ENCODE results near the gene PAX5. TPM values are rescaled to one million over a fixed set of nuclear protein-coding genes. Genes with fewer than 3 reads are reported as not detected.

PAX5 gene
- total RNA-seq, 2 donors from 2014 or later = 10.1 TPM; not detected in 1

GRCh38 chr9:36808251-36808650 lies 225.8 kb downstream of the PAX5 start:
- ATAC-seq (no peak), DNase-seq (no peak)
- H3K4me1 Mint-ChIP-seq = no peaks in the 10 kb centered on the region
- H3K36me3 Mint-ChIP-seq (ENCODE audit: low read depth) = no peaks in the 10 kb centered on the region
- H3K27me3 Mint-ChIP-seq = peaks cover 35% of the 10 kb centered on the region
- H3K9me3 ChIP-seq (ENCODE audit: control insufficient read depth, low read length, poor library complexity, severe bottlenecking) = no peaks in the 10 kb centered on the region
- no peak overlapping the region for H3K4me3 Mint-ChIP-seq
- no peak overlapping the region for H3K27ac Mint-ChIP-seq

- ATAC-seq = no peak
Observed at GRCh38 chr9:36803961-36804360, 230.1 kb downstream of the PAX5 start.

GRCh38 chr9:36802201-36802920 lies 231.7 kb downstream of the PAX5 start:
- H3K36me3 Mint-ChIP-seq (ENCODE audit: low read depth) = no peaks in the 10 kb centered on the region
- ATAC-seq (no peak), DNase-seq (no peak)
- no peak overlapping the region for H3K27ac Mint-ChIP-seq
- no peaks in the 10 kb centered on the region for H3K4me1 Mint-ChIP-seq
- no peaks in the 10 kb centered on the region for H3K9me3 ChIP-seq (ENCODE audit: control insufficient read depth, low read length, poor library complexity, severe bottlenecking)
- H3K4me3 Mint-ChIP-seq = no peak overlapping the region
- H3K27me3 Mint-ChIP-seq = peaks cover 50% of the 10 kb centered on the region

More at GRCh38 chr9:36803961-36804360, 230.1 kb downstream of the PAX5 start:
- H3K27me3 Mint-ChIP-seq = peaks cover 45% of the 10 kb centered on the region
- no peak for DNase-seq
- H3K36me3 Mint-ChIP-seq (ENCODE audit: low read depth) = no peaks in the 10 kb centered on the region
- no peak overlapping the region for H3K4me3 Mint-ChIP-seq
- H3K4me1 Mint-ChIP-seq = no peaks in the 10 kb centered on the region
- no peak overlapping the region for H3K27ac Mint-ChIP-seq
- no peaks in the 10 kb centered on the region for H3K9me3 ChIP-seq (ENCODE audit: control insufficient read depth, low read length, poor library complexity, severe bottlenecking)

GRCh38 chr9:36800455-36800854 lies 233.6 kb downstream of the PAX5 start:
- no peaks in the 10 kb centered on the region for H3K9me3 ChIP-seq (ENCODE audit: control insufficient read depth, low read length, poor library complexity, severe bottlenecking)
- ATAC-seq = no peak
- Mint-ChIP-seq H3K36me3 (ENCODE audit: low read depth) (no peaks in the 10 kb centered on the region), H3K4me3 (no peak overlapping the region), H3K27me3 (peaks cover 47% of the 10 kb centered on the region), H3K27ac (no peak overlapping the region), H3K4me1 (no peaks in the 10 kb centered on the region)
- no peak for DNase-seq

GRCh38 chr9:36798350-36799065 lies 235.6 kb downstream of the PAX5 start:
- no peak overlapping the region for H3K27ac Mint-ChIP-seq
- H3K4me3 Mint-ChIP-seq = no peak overlapping the region
- ATAC-seq (no peak), DNase-seq (no peak)
- no peaks in the 10 kb centered on the region for H3K36me3 Mint-ChIP-seq (ENCODE audit: low read depth)
- no peaks in the 10 kb centered on the region for H3K4me1 Mint-ChIP-seq
- H3K27me3 Mint-ChIP-seq = peaks cover 41% of the 10 kb centered on the region
- no peaks in the 10 kb centered on the region for H3K9me3 ChIP-seq (ENCODE audit: control insufficient read depth, low read length, poor library complexity, severe bottlenecking)

GRCh38 chr9:36797471-36798220 lies 236.4 kb downstream of the PAX5 start:
- DNase-seq (no peak), ATAC-seq (no peak)
- Mint-ChIP-seq H3K36me3 (ENCODE audit: low read depth) (no peaks in the 10 kb centered on the region), H3K4me1 (no peaks in the 10 kb centered on the region), H3K27ac (no peak overlapping the region), H3K27me3 (peaks cover 35% of the 10 kb centered on the region), H3K4me3 (no peak overlapping the region)
- H3K9me3 ChIP-seq (ENCODE audit: control insufficient read depth, low read length, poor library complexity, severe bottlenecking) = no peaks in the 10 kb centered on the region

GRCh38 chr9:36796671-36797419 lies 237.2 kb downstream of the PAX5 start:
- no peaks in the 10 kb centered on the region for H3K9me3 ChIP-seq (ENCODE audit: control insufficient read depth, low read length, poor library complexity, severe bottlenecking)
- ATAC-seq = no peak
- no peak for DNase-seq
- Mint-ChIP-seq H3K27me3 (peaks cover 27% of the 10 kb centered on the region), H3K27ac (no peak overlapping the region), H3K36me3 (ENCODE audit: low read depth) (no peaks in the 10 kb centered on the region), H3K4me1 (no peaks in the 10 kb centered on the region), H3K4me3 (no peak overlapping the region)

- no peak for DNase-seq
- no peak for ATAC-seq
- Mint-ChIP-seq H3K27ac (no peak overlapping the region), H3K36me3 (ENCODE audit: low read depth) (no peaks in the 10 kb centered on the region), H3K27me3 (peaks cover 8% of the 10 kb centered on the region), H3K4me1 (no peaks in the 10 kb centered on the region), H3K4me3 (no peak overlapping the region)
- no peaks in the 10 kb centered on the region for H3K9me3 ChIP-seq (ENCODE audit: control insufficient read depth, low read length, poor library complexity, severe bottlenecking)
Observed at GRCh38 chr9:36794461-36794860, 239.6 kb downstream of the PAX5 start.

GRCh38 chr9:36793277-36793676 lies 240.8 kb downstream of the PAX5 start:
- Mint-ChIP-seq H3K36me3 (ENCODE audit: low read depth) (no peaks in the 10 kb centered on the region), H3K27me3 (no peaks in the 10 kb centered on the region), H3K27ac (no peak overlapping the region), H3K4me1 (no peaks in the 10 kb centered on the region), H3K4me3 (no peak overlapping the region)
- H3K9me3 ChIP-seq (ENCODE audit: control insufficient read depth, low read length, poor library complexity, severe bottlenecking) = no peaks in the 10 kb centered on the region
- DNase-seq (no peak), ATAC-seq (no peak)

- Mint-ChIP-seq H3K27me3 (no peaks in the 10 kb centered on the region), H3K4me1 (no peaks in the 10 kb centered on the region), H3K36me3 (ENCODE audit: low read depth) (no peaks in the 10 kb centered on the region), H3K27ac (no peak overlapping the region), H3K4me3 (no peak overlapping the region)
- ATAC-seq (no peak), DNase-seq (no peak)
- H3K9me3 ChIP-seq (ENCODE audit: control insufficient read depth, low read length, poor library complexity, severe bottlenecking) = no peaks in the 10 kb centered on the region
Observed at GRCh38 chr9:36791222-36791950, 242.7 kb downstream of the PAX5 start.

- ATAC-seq = no peak
- H3K27ac Mint-ChIP-seq = no peak overlapping the region
- H3K4me3 Mint-ChIP-seq = no peak overlapping the region
- H3K27me3 Mint-ChIP-seq = peaks cover 7% of the 10 kb centered on the region
- DNase-seq = no peak
- H3K9me3 ChIP-seq (ENCODE audit: control insufficient read depth, low read length, poor library complexity, severe bottlenecking) = no peaks in the 10 kb centered on the region
- H3K36me3 Mint-ChIP-seq (ENCODE audit: low read depth) = no peaks in the 10 kb centered on the region
- no peaks in the 10 kb centered on the region for H3K4me1 Mint-ChIP-seq
Observed at GRCh38 chr9:36789886-36790285, 244.2 kb downstream of the PAX5 start.

- no peak overlapping the region for H3K4me3 Mint-ChIP-seq
- no peaks in the 10 kb centered on the region for H3K9me3 ChIP-seq (ENCODE audit: control insufficient read depth, low read length, poor library complexity, severe bottlenecking)
- DNase-seq = no peak
- no peak for ATAC-seq
- no peaks in the 10 kb centered on the region for H3K36me3 Mint-ChIP-seq (ENCODE audit: low read depth)
- peaks cover 17% of the 10 kb centered on the region for H3K27me3 Mint-ChIP-seq
- H3K27ac Mint-ChIP-seq = no peak overlapping the region
- H3K4me1 Mint-ChIP-seq = no peaks in the 10 kb centered on the region
Observed at GRCh38 chr9:36788534-36788933, 245.5 kb downstream of the PAX5 start.

Measured in T-helper 17 cell (primary cell).